EH (cell line): ENCODE measurements around the gene SMG6.

Experiments used
- DNase-seq: peaks from one replicate; pipeline ENCODE4 v3.0.0-alpha.2; 2015; ENCODE audit warnings: low read depth

SMG6 gene

GRCh38 chr17:2049333-2050299 is 254.0 kb downstream of the SMG6 start:
- DNase-seq: peak; percentile 81

- DNase-seq: no peak
Measured at GRCh38 chr17:2048805-2049204, 254.8 kb downstream of the SMG6 start.

GRCh38 chr17:2047590-2047989 is 256.0 kb downstream of the SMG6 start:
- DNase-seq: no peak

- DNase-seq: no peak
Measured at GRCh38 chr17:2044263-2044894, 259.2 kb downstream of the SMG6 start.

- DNase-seq: peak; percentile 89
Measured at GRCh38 chr17:2043785-2044184, 259.8 kb downstream of the SMG6 start.

- no peak for DNase-seq
Measured at GRCh38 chr17:2042933-2043332, 260.7 kb downstream of the SMG6 start.

- DNase-seq: peak; percentile 42
Measured at GRCh38 chr17:2042390-2042847, 261.2 kb downstream of the SMG6 start.

- DNase-seq: peak; percentile 94
Measured at GRCh38 chr17:2041561-2042389, 261.8 kb downstream of the SMG6 start, which contains the start of gene OVCA2. TSS of gene OVCA2 (plus strand) at chr17:2042022. CDS start at chr17:2042048, 26 bp downstream.

- peak; percentile 62 for DNase-seq
Measured at GRCh38 chr17:2040942-2041560, 262.5 kb downstream of the SMG6 start.

GRCh38 chr17:2040219-2040827 is 263.3 kb downstream of the SMG6 start:
- no peak for DNase-seq

- DNase-seq: no peak
Measured at GRCh38 chr17:2037155-2037554, 266.4 kb downstream of the SMG6 start.

- no peak for DNase-seq
Measured at GRCh38 chr17:2035541-2036488, 267.8 kb downstream of the SMG6 start.

GRCh38 chr17:2034806-2035540 is 268.6 kb downstream of the SMG6 start:
- DNase-seq: peak; percentile 96

GRCh38 chr17:2034157-2034556 is 269.4 kb downstream of the SMG6 start:
- peak; percentile 88 for DNase-seq

GRCh38 chr17:2033153-2033552 is 270.4 kb downstream of the SMG6 start:
- DNase-seq: peak; percentile 81

- no peak for DNase-seq
Measured at GRCh38 chr17:2030779-2031163, 272.8 kb downstream of the SMG6 start.

- peak; percentile 94 for DNase-seq
Measured at GRCh38 chr17:2029911-2030778, 273.4 kb downstream of the SMG6 start, which contains the start of gene DPH1. TSS of gene DPH1 (plus strand) at chr17:2030153. CDS start at chr17:2030170, 17 bp downstream.

GRCh38 chr17:2028737-2029136 is 274.8 kb downstream of the SMG6 start:
- peak; percentile 37 for DNase-seq
